ENCODE measurements around the gene ADRM1.

ADRM1 gene

GRCh38 chr20:62344782-62345181 lies 42.0 kb downstream of the ADRM1 start:
- no peak for DNase-seq

- DNase-seq: no peak
These were observed 43.0 kb downstream of the ADRM1 start for GRCh38 chr20:62345681-62346370.

- DNase-seq: no peak
These were observed 43.8 kb downstream of the ADRM1 start for GRCh38 chr20:62346398-62347150.

- no peak for DNase-seq
These were observed 44.3 kb downstream of the ADRM1 start for GRCh38 chr20:62347151-62347404.

- DNase-seq: no peak
These were observed 44.6 kb downstream of the ADRM1 start for GRCh38 chr20:62347445-62347844.

GRCh38 chr20:62348604-62349003 lies 45.8 kb downstream of the ADRM1 start:
- DNase-seq: no peak

GRCh38 chr20:62349556-62350097 lies 46.8 kb downstream of the ADRM1 start:
- no peak for DNase-seq

- DNase-seq: peak; percentile 51 to 80
These were observed 47.4 kb downstream of the ADRM1 start for GRCh38 chr20:62350098-62350628.

GRCh38 chr20:62350629-62351422 lies 48.0 kb downstream of the ADRM1 start:
- DNase-seq: no peak

GRCh38 chr20:62351469-62352401 lies 48.9 kb downstream of the ADRM1 start:
- DNase-seq: no peak

- DNase-seq: no peak
These were observed 49.8 kb downstream of the ADRM1 start for GRCh38 chr20:62352402-62353288.

GRCh38 chr20:62353289-62354030 lies 50.7 kb downstream of the ADRM1 start:
- no peak for DNase-seq

GRCh38 chr20:62354031-62354808 lies 51.4 kb downstream of the ADRM1 start:
- no peak for DNase-seq

- DNase-seq: no peak
These were observed 52.1 kb downstream of the ADRM1 start for GRCh38 chr20:62354811-62355341.

GRCh38 chr20:62355516-62355877 lies 52.7 kb downstream of the ADRM1 start:
- no peak for DNase-seq

GRCh38 chr20:62355878-62356588 lies 53.2 kb downstream of the ADRM1 start:
- DNase-seq: no peak

GRCh38 chr20:62356589-62357186 lies 53.9 kb downstream of the ADRM1 start:
- DNase-seq: no peak

- DNase-seq: no peak
These were observed 54.4 kb downstream of the ADRM1 start for GRCh38 chr20:62357187-62357667.
